Ecto neural progenitor cell (in vitro differentiated cells): ENCODE measurements around the gene TMEM272.
A peak's percentile ranks its signal among the peaks of the same experiment; 100 is the strongest.

ENCODE experiments used
- DNase-seq: peaks from one replicate; pipeline ENCODE4 v3.0.0-alpha.2; 2018; ENCODE audit warnings: low spot score

Gene TMEM272

DNA sequence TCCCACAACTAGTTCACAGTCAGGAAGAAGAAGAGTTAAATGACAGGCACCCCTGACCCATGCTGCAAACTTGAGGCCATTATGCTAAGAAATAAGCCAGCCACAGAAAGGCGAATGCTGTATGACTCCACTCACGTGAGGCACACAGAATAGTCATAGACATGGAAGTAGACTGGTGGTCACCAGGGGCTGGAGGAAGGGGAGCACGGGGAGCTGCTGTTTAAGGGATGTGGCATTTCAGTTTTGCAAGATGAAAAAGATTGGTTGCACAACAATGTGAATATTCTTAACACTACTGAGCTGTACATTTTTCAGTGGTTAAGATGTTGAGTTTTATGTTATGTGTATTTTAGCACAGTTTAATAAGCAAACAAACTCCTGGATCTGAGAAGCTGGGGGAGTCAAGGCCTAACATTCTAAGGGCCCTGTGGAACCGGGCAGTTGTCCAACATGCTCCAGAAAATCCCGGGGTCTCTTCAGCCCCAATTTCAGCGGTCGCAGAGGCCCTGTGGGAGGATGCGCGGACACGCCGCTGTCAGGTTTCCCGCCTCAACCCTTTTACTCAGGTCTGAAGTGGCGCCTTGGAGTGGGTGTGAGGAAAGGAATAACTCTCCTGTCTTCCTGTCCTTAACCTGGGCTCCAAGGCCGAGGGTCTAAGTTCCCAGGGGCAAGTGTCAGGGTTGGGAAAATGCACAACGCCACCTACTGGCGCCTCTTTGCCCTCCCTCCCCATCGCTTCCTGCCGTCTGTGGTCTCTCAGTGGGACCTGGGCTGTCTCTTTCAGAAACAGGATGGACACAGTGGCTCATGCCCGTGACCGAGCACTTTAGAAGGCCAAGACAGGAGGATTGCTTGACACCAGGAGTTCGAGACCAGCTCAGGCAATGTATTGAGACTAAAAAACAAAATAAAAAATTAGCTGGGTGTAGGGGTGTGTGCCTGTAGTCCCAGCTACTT lies 4.4 kb upstream of the TMEM272 start:
- DNase-seq = peak; percentile 73

DNA sequence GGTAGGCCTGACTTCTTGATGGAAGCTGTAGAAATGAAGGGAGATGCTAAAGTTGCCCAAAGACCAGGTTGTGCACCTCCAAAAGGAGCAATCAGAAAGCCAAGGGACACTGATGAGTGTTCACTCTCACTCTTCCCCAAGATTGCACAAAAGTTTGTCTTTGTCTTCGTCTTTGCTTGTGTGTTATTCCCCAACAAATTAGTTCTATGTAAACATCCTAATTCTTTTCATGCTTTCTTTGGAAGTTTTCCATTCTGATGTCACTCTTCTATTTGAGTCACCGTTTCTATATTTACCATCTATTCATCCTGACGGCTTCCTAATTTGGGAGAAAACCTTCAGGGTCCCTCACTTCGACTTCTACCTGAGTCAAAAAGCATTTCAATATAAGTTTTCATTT lies 3.7 kb upstream of the TMEM272 start:
- DNase-seq = no peak

DNA sequence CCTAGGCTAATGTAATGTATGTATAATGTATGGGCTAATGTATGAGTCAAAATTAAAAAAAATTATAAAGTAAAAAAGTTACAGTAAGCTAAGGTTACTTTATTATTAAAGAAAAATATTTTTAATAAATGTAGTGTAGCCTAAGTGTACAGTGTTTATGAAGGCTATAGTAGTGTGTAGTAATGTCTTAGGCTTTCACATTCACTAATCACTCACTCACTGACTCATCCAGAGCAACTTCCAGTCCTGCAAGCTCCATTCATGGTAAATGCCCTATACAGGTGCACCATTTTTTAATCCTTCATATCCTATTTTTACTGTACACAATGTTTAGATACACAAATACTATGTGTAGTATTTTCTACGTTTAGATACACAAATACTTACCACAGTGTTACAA lies 1.8 kb upstream of the TMEM272 start:
- DNase-seq = no peak

DNA sequence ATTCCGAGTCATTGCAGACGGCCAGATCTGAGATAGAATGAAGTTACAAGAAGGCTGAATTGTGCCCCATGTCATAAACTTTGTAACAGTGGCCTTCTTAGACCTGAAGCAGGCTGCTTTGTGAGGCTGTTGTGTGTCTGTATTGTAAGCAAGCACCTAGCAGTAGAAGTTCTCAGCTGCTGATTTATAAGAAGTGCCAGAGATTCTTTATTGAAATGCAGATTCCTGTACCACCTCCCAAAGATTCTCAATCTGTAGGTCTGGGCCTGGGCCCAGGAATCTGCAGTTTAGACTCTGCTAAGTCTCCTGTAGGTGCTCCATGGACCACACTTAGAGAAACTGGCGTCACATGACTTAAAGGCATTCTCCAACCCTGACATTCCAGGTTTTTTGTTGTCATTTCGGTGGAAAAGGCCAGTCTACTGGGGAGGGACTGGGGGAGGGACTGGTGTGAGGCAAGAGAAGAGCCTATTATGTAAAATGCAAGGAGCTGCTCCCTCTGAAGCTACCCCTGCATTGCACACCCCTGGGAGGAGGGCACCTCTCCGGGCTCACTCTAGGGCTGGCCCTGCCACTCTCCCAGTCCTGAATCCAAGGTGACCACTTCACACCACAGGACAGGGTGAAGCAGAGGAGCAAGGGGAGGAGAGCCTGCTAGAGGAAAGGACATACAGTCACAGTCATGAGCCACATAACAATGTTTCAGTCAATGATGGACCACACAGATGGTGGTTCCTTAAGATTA lies 769 bp upstream of the TMEM272 start:
- no peak for DNase-seq

DNA sequence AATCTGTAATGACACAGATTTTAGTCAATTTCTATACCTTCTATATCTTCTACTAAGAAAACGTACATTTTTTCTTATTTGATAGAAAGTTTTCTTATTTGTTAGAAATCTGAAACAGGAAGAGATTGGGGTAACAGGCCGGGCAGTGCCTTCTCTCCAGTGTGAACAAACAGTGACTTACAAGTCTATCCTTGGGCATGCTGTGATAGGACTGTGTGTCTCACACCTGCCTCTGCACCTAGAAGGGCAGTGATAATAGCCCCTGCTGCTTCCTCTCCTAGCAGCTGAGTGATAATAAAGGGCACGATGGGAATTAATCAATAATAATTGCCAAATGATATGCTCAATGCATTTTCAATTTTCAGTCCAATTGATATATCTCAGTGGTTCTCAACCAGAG lies 1.4 kb downstream of the TMEM272 start:
- peak; percentile 11 for DNase-seq

DNA sequence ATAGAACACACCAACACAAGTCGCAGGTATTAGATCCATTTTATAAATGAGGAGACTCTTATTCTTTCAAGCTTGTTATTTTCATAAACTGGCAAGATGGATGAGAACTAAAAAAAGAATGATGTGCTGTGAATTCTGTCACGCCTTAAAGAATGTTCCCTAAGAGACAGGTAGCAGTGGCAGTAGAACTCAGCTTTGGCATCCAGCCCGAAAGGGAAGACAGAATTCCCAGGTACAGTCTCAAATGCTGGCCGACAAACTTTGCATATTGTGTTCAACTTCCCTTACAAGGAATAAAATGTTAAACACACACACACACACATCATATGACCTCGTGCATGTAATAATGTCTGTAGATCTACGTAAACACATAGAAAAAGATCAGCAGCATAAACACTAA lies 3.2 kb downstream of the TMEM272 start:
- DNase-seq = no peak

DNA sequence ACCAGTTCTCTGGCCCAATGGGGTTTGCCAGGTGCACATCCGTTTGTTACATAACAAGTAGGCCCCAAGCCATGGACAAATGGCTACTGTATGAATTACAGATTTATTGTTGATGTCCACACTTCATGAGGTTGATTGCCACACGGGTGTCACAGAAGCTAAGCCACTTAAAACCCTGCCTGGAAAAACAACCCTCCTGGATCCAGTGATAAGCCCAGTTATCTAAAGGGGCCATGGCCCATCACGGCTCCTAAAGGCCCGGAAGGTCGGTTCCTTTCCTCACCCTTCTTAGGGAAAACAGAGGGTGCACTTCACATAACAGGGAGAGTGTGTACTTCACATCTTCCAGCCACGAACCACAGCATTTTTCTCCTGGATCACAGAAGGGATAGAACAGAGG lies 4.1 kb downstream of the TMEM272 start:
- peak; percentile 21 for DNase-seq

DNA sequence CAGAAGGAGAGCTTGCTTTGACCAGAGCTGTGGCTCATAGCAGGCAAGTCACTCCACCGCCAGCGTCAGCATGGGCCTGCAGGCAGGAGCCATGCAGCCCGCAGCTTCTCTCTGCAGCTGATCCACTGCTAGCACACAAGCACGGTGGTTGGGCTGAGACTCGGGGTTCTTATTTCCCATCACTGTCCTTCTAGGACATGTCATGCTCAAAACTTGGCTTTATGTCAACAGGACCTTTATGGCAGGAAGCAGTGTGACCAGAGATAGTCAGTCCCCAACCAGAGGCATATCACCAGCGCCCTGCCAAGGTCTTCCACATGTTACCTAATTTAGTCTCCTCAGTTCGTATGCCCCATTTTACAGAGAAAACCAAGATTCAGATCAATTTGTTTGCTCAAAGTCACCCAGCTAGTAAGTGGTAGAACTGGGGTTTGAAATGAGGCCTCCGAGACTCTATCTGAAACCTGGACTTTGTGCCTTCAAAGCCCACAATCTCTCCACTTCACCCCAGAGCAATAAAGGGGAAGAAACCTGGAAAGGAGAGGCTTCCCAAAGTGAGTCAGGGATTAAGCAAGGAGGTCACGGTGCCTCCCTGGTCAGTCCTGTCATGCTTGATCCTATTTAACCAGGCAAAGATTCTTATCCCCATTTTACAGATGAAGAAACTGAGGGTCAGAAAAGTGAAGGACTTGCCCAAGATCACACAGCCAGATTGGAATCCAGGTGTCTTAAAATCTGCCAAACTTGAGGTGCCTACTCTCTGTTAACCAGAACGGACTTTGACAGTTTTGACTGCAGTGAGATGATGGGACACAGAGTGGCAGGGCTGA lies 5.1 kb downstream of the TMEM272 start:
- peak; percentile 9 for DNase-seq

DNA sequence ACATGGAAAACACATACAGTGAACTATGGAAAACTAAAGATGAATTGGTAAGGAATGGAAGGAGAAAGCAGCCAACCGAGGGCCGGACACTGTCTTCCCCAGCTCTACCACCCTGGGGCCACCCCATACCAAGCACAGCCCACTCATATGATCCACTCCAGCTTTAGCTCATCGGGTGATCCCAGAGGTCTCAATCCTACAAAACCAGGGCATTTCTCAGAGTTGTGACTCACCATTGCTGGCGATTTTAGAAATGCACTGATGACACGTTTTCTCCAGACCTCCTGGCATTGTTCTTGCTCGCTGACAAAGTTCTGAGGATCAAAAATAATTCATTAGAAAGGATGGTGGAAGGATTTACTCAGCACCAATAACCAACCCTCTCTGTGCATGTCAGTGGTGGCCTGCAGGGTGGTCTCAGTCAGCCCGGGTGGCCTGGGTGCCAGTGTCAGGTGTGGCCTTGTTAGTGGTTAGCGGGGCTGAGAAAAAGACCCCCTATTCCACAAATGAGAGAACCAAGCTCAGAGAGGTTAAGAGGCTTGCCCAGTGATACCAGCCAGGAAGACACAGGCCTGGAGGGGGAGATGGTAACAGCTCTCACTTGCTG lies 6.6 kb downstream of the TMEM272 start:
- peak; percentile 32 for DNase-seq

DNA sequence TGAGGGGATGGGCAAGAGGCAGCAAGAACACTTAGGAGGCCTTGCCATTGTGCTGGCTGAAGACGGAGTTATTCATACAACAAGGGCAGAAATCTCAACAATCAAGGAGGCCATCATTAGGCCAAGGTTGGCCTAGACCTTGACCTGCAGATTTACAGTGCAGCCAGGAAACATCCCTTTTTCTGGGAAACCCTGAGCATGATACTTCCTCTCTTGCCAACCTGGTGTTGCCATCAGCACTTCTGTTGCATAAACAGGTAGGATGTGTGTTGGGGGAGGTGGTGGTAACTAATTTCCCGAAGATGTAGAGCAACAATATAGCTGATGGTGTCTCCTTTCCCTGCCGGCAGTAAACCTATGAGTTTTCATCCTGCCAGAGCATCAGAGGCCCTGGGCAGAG lies 8.0 kb downstream of the TMEM272 start:
- DNase-seq = peak; percentile 10

DNA sequence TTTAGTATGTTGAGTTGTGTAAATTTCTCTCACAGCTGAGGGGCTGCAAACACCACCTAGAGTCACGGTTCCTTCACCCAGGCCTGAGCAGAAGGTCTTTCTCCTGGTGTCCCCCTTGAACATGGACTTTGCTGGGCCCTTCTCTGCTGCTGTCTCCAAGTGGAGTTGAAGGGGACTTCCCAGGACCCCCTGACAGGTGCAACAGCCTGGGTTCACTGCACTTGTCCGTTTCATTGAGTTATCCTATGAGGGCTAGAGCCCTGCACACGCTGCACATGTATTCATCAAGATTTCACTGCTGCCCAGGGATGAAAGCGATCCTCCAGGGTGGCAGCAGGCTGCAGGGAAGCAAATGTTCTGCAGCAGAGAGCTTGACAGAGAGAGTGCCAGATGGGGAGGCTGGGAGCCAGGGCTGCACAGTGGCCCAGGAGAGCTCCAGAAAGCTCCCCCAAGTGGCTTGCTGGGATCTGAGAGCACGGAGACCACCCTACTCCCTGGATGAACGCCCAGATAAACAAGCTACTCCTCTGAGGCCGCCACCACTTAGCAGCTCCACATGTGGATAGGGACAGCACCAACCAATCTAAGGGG lies 10.3 kb downstream of the TMEM272 start:
- peak; percentile 45 for DNase-seq

DNA sequence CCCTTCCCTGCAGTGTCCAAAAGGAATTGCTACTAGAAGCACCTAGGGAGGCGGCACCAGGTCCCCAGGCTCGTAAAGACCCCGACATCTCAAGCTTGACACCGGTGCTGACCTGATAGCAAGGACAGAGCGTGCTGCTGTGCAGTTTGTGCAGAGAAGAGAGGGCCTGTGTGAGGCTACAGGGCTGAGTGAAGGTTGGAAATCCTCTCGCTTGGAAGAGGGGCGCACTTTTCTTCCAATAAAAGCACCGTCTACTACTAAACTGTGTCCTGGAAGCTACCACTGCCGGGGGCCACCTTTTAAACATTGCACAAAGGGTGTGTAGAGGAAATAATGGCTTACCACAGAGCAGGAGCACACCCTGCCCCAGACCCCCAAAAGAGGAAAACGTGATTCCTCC lies 11.0 kb downstream of the TMEM272 start:
- DNase-seq = peak; percentile 29

DNA sequence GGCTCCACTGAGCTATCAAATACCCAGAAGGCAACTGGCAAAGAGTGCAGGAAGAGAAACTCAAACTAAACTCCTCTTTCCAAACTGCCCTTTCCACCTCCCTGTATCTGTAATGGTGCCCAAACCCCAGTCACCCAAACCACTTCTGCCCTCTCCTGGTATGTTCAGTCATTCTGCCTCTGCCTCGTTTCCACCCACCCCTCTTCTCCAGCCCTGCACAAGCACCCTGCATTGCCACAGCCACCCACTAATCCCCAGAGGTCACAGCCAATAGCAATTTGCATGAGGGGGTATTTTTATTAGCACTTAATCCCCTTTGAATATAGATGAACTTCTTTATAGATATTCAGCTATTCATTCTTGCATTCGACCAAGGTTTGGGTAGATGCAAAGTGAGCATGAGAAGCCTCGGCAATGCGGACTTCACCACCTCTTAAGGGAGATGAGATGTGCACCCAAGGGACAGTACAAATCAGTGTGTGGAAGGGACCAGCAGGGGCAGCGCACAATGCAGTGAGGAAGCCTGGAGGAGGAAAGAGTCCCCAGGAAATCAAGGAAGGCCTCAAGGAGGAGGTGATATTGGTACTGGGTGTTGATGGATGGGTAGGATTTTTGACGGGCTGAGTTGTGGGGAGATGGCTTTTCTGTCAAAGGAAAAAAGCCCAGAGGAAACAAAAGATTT lies 12.4 kb downstream of the TMEM272 start:
- peak; percentile 50 for DNase-seq

DNA sequence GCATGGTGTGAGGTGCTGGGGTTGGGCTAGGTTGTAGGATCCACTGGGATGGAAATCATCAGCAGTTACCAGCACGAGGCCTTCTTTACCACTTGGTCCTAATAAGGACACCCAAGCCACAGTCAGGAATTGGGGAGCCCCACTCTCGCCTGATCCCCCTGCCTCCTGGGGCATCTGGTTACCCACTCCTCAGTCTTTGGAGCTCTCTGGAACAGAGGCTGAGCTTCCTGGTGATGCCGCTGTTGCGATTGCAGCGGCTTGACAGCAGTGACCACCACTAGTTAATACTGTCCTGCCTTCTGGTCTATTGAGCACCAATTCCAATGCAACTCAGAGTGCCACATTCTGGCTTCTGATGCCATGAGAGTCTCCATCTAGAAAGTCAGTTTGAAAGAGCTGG lies 13.5 kb downstream of the TMEM272 start:
- no peak for DNase-seq

DNA sequence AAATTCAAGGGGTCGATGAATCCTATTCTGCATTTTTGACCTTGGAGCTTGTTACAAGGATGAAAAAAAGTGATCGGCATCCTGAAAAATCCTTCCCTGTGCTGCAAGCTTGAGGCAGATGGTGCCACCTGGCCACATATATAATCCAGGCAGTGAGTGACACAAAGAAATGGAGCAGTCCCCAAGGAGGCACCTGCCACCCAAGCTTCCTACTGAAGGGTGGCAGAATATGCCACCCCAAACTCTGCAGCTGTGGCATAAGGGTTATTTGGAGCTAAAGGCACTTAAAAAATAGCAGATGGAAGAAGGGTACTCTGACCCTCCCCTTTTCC lies 15.4 kb downstream of the TMEM272 start:
- no peak for DNase-seq

DNA sequence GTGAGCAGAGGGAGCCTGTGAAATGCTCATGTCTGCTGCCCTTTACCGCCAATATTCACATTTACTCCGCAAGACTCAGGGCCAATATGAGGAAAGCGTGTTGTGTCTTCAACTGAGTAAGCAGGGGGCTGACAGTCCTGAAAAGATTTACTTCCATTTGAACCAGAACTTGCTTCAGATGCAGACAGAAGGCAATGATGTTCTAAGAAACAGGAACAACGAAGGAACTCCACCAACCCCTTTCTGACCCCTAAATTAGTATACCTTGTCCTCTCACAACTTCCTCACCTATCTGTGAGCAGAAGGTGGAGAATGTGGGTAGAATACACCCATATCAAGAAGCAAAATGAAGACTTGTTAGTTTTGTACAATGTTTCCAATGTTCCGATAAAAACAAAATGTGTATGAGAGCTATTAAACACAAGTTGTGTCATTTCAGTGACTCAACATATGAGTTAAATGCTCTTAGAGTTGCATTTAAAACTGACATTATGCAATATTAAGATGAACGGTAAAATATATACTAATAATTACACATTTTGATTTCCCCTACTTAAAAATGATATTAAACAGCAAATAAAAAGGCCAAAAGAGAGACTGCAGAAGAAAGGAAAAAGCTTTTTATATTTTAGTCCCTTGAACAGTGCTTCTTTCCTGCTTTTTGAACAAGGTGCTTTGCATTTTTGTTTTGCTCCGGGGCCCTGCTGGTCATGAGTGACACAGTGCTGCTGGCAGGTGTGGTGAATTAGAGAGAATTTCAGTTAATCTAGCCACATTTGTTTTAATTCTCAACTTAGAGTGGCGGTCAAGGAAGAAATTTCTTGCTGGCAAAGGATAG lies 16.0 kb downstream of the TMEM272 start:
- no peak for DNase-seq

DNA sequence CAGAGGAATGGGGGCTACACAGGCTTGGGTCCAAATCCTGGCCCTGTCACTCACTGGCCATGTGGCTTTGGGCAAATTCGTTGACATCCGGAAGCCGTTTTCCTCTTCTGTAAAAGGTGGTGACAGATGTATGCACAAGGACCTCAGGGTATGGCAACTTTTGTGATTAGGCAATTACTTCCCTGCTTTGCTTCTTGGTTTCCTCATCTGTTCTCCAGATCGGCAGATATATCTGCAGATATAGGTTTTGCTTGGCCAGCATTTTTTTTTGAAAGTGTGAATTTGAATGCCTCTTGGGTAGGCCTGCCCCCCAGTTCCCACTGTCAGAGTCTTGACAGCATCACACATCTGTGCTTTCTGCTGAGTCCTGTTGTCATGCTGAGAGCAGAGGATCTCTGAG lies 17.7 kb downstream of the TMEM272 start:
- no peak for DNase-seq

DNA sequence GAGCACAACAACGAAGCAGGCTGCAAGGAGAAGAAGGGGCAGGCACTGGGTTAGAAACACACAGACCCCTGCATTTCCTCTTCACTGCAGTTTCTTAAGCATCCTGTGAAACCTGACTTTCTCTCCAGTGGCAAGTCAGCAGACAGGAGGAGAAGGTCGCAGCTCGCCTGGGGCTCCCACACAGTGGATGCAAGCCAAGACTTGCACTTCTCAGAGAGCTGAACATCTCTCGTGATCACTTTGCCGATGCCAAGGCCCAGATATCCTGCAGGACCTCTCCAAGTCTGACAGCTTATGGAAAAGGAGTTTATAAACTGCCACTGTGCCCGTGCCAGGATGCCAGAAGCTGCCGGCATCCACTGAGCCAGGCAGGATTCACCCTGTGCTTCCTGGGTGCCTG lies 18.4 kb downstream of the TMEM272 start:
- no peak for DNase-seq

DNA sequence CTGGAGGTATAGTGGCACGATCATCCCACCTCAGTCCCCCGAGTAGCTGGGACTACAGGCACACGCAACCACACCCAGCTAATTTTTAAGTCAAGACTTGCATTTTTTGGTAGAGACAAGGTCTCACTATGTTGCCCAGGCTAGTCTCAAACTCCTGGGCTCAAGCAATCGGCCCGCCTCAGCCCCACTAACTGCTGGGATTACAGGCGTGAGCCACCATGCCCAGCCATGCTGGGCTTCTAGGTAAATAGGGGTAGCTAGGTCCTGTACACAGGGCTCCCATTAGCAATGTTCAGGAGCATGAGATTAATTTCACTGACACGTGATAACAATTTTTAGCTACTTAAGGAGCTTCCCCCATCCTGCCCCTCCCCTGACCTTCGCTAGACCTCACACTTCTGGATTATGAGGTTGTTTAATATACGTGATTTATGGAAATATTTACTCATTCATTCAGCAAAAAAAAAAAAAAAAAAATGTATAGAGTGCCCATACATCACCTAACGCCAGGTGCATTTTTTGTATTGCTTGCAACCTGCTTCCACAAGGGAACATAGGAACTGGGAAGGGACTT lies 19.2 kb downstream of the TMEM272 start:
- DNase-seq = no peak

DNA sequence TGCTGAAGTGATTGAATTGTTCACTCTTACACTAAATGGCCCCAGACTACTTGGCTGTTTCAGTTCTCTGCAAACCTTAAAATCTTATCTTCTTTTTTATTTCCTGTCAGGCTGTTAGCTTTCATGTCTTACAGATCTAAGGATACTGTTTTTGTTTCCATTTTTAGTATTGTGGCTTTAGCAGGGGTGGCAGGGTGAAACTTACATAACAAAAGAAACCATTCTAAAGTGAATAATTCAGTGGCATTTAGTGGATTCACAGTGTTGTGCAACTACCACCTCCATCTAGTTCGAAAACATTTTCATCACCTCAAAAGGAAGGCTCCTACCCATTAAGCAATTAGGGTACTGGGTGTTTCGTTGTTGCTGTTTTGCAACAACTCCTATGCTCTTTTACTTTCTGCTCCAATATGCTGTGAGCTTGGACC lies 19.8 kb downstream of the TMEM272 start:
- no peak for DNase-seq
